LHCN-M2 (cell line): Measurements from ENCODE around the gene RIMKLB. TPM values are rescaled to one million over a fixed set of nuclear protein-coding genes. Genes with fewer than 3 reads are reported as not detected.
"Not testable (repeated sequence)": the region's sequence is repeated elsewhere in the genome, so short reads cannot be mapped to it uniquely, and the experiment has no call there.

ENCODE experiments used
- DNase-seq: peaks from one replicate; pipeline ENCODE4 v3.0.0-alpha.2; 2012; ENCODE audit warnings: low read depth
- total RNA-seq: library from RNA; depleted of rRNA; stranded (reverse); fragments of >200 nt; gene quantifications from 2 replicates; pipeline ENCODE4 v1.2.3, GENCODE V29; 2014

RIMKLB gene
- total RNA-seq, 1 experiment from 2014 or later = 15.7 TPM

DNA sequence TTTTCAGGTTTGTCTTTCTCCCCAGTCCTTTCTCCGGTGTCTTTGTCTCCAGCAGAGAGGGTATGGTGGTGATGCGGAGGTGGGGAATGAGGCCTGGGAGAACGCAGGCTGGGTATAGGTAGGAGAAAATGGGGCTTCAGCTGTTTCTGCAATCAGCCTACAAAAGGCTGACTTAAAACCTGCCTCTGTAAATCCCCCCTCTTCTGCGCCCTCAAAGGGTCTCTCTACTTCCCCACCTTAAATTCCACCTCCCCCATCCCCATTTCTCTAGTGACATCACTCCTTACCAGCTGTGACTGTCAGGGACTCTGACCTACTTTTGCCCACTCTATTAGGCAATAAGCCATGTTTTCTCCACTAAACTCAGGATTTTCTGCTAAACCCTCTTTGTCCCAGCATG is 8.1 kb upstream of the RIMKLB start:
- no peak for DNase-seq

DNA sequence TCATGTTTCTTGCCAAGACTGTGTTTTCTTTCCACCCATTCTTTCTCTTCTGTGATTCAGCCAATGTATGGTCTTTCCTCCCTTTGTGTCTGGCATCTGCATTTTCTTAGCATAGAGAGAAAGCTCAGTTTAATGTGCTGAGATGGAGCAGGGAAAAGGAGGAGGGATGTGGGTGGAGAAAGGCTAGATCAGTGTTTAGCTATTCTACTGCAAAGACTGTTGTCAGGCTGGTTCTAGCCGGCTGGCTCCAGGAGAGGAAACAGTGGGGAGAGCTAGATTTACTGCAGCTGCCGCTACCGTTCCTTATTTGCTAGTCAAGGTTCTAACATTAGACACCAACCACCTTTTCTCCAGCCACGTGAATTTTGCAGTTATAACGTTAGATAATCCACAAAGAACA is 5.2 kb upstream of the RIMKLB start:
- peak; percentile 43 for DNase-seq

DNA sequence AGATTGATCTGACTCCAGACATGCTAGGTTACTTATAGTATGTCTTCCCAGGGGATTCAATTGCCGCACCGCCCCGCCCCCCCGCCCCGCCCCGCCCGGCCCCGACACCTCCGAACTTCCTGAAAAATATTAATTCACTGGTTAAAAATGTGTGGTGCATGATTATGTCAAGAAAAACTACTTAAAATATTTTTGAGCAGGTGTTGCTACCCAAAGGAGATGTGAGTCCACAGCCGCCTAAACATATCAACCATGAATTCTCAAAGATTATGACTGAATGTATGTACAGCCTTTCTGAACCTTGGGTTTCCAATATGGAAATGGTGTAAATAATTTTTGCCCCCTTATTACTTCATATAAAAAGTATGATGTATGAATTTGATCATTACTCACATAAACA is 2.7 kb upstream of the RIMKLB start:
- no peak for DNase-seq

DNA sequence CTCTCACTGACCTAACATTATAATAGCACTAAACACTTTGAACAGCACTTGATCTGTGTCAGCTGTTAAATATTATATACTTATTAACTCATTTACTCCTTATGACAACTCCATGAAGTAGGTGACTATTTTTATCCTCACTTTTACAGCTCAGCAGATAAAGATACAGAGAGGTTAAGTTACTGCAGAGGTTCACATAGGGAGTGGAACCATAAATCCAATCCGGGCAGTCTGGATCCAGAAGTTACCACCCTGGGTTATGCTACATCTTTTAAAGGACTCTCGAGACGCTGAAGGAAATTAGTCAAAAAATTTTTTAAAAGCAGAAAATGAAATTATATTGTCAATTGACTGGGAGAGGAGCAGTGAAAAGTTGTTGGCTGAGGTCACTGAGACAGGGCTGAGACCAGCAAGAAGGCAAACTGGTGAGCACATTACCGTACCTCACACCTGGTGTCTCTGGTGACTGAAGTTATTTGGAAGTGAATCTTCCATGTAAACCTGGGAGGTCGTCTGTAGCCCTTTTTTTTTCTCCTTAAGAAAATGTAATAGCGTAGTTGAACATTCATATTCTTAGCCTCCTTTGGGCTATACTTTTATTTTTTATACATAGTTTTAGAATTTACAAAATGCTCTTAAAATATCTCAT is 1.2 kb upstream of the RIMKLB start:
- no peak for DNase-seq

DNA sequence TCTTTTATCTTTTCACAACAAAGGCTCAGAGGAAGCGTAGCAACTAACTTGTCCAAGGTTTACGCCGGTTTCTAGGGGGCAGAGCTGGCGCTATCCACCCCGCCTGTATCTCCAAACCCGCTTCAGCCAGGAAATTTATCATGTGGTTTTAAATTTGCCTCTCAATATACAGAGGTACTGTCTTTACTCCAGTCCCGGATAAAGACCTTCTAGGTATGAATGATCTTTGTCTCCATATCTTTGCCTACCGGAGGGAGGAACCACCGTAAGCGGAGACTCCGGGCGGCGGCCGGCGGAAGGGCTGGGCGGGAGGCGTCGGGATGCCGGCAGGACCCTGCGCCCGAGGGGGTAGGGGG is 693 bp upstream of the RIMKLB start:
- peak; percentile 23 for DNase-seq

DNA sequence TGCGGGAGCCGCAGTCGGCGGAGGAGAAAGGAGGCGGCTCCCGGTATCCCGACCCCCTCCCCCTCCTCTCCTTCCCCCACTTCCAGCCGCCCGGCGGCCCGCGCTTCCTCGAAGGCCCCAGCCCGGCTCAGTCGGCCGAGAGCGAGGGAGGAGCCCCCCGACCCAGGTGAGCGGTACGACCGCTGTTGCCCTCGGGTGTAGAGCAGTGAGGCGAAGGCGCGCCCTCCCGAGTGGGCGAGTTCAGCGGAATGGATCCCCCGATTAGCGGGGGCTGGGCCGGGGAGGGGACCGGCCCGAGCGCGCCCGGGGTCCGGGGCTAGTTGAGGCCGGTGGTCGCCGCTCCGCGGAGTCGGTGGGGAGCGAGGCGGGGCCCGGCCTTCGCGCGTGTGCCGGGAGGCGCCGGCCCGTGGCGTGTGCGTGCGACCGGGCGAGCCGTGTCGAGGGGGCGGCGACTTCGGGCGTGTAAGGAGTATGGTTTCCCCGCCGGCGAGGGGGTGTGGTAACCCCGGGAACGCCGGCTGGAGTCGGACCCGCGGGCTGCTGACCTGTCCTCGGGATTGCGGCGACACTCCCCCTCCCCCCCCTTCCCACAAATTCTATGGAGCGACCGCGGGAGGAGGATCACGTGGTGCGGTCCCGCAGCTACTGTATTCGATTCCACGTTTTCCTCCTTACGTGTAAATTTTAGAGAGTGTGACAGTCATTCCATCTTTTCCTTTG is 501 bp downstream of the RIMKLB start:
- DNase-seq = peak; percentile 27

DNA sequence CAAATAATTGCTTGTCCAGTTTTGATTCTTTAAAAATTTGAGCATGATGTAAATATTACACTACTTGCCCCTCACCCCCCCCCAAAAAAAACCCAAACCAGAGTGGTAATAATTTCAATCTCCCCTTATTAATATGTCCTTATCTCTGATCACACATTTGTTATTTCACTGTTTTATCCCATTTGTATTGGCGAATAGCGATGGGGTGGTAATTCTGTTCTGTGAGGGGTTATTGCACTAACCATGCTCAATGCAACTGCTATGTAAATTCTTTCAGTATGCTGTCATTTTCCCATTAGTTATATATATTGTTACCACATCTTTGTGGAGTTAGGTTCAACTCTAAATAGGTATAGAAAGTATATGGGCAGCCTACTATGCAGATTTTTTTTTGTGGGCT is 1.1 kb downstream of the RIMKLB start:
- DNase-seq = no peak

DNA sequence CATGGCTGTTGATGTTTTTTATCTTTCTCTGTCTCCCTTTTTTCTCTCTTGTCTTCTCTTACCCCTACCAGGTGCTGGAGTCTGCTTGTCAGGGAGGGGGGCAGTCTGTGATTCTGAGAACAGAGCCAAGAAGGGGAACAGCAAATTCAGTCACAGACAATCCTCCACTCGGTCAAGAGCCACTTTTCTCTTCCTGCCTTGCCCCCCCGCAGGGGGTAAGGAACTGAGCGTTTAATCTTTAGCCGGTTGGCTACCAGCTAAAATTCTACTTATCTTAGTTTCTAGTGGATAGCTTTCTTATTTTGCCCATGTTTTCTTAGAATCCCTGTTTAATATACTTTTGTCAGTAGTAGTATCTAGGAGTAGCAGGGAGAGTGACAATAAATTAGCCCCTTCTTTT is 1.9 kb downstream of the RIMKLB start:
- DNase-seq = no peak

DNA sequence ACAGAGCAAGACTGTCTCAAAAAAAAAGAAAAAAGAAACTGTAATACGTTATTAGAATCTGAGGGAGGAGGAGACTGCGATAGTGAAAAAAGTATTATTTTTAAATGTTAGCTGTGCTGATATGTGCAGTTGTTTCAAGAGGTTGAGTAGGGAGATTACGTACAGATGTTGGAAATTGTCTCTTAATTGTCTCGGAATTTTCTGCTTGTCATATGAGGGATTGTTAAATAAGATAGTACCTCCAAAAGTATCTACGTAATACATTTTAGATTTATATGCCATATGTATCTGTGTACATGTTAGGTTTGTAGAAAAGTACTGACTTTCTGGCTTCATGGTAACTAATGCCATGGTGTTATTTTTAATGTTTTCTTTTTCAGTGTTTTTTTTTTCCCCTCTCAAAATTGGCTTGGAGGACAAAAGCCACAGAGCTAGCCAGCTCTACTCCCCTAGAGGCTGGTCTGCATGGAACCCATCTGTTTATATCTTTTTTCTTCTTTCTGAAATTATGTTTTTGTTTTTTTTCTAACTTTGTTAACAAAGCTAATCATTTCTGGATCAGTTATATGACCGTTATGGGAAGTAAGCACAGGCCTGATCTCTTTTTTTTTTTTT is 3.4 kb downstream of the RIMKLB start:
- DNase-seq = no peak

DNA sequence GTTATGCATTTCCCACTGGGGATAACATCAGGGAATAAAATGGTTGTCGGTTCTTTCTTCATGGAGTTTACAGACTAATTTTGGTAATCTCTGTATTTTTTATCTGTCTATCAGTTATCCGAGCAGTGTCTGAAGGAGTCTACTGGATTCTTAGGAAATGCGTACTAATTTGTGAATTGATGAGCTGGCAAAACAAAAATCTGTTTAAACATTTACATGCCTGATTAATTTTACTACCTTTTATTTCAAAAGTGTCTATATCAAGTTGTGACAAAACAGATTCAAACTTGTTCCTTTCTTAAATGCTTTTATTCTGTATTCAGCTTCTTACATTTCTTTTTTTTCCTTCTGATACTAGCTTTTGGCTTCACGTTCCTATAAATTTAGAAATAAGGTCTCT is 4.4 kb downstream of the RIMKLB start:
- no peak for DNase-seq

DNA sequence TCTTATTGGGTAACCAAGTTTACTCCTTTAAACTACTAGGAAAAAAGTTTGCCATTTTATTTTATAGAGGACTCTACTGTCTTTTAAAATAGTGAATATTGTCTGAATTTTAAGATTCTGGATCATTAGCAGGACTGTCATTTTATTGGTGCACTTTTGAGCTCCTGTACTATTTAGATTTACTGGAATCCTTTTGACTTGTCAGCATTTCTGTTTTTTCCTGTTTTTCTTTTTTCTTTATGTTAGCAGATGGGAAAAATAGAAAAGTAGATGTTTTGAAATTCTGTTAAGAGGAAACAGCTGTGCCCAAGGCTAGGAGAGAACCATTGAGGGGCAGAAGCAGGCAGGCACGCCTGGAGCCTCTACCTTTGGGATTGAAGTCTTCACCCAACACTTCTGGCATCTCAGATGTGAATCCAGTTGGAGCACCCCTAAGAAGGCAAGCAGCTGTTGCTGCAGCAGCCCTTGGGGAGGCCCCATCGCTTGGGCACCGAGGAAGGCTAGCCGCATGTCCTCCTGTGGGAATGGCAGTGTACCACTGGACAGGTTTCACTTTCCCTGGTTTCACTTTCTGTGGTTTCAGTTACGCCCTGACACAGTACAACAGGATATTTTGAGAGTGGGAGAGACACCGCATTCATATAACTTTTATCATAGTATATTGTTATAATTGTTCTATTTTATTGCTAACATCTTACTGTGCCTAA is 11.5 kb downstream of the RIMKLB start:
- peak; percentile 61 for DNase-seq

DNA sequence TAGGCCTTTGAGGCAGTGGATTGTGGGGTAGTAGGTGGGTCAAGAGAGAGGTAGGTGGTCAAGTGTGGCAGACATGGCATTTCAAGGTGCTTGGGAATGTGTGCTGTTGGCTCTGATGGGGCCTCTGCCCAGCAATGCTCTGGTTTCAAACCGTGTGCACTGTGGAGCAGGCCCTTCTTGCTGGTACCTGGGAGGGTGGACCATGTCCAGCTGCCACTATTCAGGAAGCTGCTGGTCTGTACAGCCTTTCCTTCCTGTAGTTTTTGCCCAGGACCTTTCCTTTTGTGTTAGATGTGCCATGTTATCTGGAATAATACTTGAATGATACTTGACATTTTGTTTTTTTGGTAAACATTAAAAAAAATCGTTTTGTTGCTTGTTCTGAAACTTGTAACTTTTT is 14.8 kb downstream of the RIMKLB start:
- DNase-seq = no peak

DNA sequence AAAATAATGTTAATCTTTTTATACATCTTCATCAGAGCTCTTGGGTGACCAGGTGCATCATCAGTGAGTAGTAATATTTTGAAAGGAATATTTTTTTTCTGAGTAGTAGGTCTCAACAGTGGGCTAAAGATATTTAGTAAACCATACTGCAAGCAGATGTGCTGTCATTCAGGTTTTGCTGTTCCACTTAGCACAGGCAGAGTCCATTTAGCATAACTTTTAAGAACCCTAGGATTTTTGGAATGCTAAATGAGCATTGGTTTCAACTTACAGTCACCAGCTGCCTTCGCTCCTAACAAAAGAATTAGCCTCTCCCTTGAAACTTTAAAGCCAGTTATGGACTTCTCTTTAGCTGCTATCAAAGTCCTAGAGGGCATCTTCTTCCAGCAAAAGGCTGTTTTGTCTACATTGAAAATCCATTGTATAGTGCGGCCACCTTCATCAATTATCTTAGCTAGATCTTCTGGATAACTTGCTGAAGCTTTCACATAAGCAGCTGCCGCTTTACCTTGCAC is 24.6 kb downstream of the RIMKLB start:
- peak; percentile 57 for DNase-seq

DNA sequence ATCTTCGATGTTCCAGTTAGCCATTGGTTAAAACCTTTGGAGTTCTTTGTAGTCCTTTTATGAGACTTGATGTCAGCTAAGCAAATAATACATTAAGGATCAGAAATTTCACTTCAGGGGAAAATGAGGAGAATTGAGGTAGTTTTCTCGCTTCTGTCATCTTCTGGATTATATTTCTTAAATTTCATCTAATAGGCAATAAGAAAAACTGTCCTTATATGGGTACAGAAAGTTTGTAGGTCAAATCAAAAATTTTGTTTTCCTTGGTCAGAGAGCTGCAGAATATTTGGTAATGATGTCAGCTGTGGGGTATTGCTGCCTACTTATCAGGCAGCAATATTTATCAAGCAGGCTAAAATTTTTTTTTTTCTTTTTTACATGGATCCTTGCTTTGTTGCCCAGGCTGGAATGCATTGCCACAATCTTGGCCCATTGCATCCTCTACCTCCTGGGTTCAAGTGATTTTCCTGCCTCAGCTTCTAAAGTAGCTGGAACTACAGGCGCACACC is 37.1 kb downstream of the RIMKLB start:
- DNase-seq = no peak

DNA sequence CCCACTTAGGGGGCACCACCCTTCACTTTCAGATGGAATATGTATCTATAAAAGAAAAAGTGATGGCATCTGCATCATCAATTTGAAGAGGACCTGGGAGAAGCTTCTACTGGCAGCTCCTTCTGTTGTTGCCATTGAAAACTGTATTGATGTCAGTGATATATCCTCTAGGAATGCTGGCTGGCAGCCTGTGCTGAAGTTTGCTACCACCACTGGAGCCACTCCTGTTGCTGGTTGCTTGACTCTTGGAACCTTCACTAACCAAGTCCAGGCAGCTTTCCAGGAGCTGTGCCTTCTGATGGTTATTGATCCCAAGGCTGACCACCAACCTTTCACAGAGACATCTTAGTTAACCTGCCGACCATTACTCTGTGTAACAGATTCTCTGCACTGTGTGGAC is 44.7 kb downstream of the RIMKLB start:
- peak; percentile 30 for DNase-seq

DNA sequence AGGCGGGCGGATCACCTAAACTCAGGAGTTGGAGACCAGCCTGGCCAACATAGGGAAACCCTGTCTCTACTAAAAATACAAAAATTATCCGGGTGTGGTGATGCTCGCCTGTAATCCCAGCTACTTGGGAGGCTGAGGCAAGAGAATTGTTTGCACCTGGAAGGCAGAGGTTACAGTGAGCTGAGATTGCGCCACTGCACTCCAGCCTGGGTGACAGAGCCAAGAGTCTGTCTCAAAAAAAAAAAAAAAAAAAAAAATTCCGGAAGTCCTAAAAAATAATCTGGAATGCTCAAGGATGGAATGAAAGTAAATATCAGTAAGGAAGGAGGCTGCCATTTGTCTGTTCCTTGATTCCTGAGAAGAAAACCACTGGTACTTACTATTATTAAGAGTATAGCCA is 45.3 kb downstream of the RIMKLB start:
- DNase-seq = not testable (repeated sequence)

DNA sequence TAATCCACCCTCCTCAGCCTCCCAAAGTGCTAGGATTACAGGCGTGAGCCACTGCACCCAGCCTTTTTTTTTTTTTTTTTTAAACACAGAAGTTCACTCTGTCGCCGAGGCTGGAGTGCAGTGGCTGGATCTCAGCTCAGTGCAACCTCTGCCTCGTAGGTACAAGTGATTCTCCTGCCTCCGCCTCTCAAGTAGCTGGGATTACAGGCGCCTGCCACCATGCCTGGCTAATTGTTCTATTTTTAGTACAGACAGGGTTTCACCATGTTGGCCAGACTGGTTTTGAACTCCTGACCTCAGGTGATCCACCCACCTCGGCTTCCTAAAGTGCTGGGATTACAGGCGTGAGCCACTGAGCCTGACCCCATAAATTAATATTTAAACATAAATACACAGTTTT is 47.8 kb downstream of the RIMKLB start:
- not testable (repeated sequence) for DNase-seq

DNA sequence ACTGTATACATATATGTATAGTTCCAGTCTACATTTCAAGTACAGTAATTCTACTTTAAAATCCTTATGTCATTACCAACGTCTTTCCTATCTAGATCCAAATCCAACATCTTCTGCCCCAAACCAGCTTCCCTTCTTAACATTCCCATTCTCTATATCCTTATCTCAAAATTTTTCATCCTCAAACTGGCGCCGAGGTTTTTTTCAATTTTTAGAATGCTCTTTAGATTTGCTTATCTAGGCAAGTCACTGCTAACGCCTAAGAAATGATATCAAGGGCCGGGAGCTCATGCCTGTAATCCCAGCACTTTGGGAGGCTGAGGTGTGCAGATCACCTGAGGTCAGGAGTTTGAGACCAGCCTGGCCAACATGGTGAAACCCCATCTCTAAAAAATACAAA is 48.3 kb downstream of the RIMKLB start:
- DNase-seq = no peak

DNA sequence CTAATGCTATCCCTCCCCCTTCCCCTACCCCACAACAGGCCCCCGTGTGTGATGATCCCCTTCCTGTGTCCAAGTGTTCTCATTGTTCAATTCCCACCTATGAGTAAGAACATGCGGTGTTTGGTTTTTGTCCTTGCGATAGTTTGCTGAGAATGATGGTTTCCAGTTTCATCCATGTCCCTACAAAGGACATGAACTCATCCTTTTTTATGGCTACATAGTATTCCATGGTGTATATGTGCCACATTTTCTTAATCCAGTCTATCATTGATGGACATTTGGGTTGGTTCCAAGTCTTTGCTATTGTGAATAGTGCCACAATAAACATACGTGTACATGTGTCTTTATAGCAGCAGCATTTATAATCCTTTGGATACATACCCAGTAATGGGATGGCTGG is 62.3 kb downstream of the RIMKLB start:
- not testable (repeated sequence) for DNase-seq

DNA sequence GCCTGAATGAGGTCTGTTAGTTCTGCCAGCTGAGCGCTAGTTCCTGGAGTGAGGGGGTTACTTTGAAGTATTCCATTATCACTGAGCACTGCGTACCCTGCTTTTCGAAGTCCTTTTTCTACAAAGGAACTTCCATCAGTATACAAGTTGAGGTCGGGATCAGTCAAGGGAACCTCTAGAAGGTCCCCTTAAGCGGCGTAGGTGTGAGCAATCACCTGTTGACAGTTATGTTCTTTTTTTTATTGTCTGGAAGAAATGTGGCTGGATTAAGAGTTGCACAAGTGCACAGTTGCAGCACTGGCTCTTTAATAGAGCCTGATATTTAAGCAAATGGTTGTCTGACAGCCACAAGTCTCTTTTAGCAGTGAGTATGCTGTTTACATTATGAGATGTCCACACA is 64.9 kb downstream of the RIMKLB start:
- DNase-seq = not testable (repeated sequence)

DNA sequence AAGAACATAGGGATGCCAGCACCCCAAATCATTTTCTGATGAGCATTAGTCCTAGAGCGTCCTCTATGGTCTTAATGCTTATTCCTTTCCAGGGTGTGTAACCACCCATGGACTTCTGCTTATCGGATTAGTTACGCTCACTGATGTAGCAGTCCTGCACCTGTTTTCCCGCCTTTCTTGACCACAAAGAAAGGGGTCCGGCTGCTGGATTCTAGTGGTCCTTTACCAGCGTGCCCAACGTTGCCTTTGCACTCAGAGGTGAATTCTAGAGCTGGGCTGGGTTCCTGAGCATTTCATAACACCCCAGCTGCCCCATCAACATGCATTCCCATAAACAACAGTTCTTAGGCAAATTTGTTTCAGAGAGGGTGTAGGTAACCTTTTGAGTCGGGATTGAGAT is 68.3 kb downstream of the RIMKLB start:
- not testable (repeated sequence) for DNase-seq

DNA sequence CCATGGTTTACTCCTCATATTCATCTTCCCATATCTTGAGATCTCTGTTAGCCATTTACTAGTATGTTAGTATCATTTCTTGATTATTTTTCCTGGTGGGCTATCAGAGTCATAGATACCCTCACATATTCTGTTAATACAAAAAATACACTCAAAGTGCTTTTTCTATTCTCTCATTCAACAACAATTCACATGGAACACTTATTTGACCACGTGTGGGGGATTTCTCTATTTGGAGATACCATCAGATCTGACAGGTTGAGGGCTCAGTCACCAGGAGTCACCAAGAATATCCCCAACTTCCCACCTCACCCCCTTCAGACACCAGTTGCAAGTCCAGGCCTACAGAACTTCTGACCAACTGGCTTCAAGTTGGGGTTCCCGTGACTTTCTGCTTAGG is 72.7 kb downstream of the RIMKLB start:
- no peak for DNase-seq
